Endothelial cell of umbilical vein (primary cell): Measurements from ENCODE around the gene BCS1L.

Experiments used
- MYC ChIP-seq: IDR thresholded peaks from one replicate; pipeline ENCODE4 v1.6.1; 2011; ENCODE audit warnings: mild to moderate bottlenecking, low read depth, low read length
- TF ChIP-seq, protein P1 (sequence below), 2 donors: IDR thresholded peaks; 1 replicate in 1 of 2; 2 replicates in 1 of 2; pipeline ENCODE4 v1.5.1; 2011; ENCODE audit warnings: low read length in 2 of 2, mild to moderate bottlenecking in 2 of 2, moderate library complexity in 2 of 2, control low read depth in 1 of 2, inconsistent platforms in 1 of 2, low read depth in 1 of 2; ENCODE audit not compliant: insufficient read depth in 1 of 2; ENCODE audit errors: extremely low read depth in 1 of 2

DNA sequence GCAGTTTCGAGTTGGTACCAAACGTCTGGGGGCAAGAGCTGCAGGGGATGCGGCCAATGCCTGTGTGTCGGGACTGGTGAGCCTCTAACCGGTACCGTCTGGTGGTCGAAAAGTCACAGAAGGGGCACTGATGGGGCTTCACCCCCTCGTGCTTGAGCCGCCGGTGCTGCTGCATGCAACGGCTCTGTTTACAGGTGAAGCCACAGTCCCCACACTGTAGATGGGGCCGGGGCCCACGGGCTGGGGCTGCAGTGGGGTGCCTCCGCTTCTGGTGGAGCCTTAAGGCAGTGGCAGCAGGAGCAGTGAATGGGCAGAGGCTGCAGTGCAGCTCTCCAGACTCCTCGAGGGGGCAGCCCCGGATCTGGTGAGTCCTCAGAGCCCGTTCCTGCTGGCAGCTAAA, 16.7 kb upstream of the BCS1L start:
- TF ChIP-seq MYC: no peak
- TF ChIP-seq, protein P1, sequence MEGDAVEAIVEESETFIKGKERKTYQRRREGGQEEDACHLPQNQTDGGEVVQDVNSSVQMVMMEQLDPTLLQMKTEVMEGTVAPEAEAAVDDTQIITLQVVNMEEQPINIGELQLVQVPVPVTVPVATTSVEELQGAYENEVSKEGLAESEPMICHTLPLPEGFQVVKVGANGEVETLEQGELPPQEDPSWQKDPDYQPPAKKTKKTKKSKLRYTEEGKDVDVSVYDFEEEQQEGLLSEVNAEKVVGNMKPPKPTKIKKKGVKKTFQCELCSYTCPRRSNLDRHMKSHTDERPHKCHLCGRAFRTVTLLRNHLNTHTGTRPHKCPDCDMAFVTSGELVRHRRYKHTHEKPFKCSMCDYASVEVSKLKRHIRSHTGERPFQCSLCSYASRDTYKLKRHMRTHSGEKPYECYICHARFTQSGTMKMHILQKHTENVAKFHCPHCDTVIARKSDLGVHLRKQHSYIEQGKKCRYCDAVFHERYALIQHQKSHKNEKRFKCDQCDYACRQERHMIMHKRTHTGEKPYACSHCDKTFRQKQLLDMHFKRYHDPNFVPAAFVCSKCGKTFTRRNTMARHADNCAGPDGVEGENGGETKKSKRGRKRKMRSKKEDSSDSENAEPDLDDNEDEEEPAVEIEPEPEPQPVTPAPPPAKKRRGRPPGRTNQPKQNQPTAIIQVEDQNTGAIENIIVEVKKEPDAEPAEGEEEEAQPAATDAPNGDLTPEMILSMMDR (IDR thresholded peaks at IDR 0.05; ENCODE audit: extremely low read depth in 1 of 2, insufficient read depth in 1 of 2, low read depth in 1 of 2, low read length in 2 of 2): no peak
